Measurements from ENCODE around the gene ACOXL.

The ACOXL gene

GRCh38 chr2:110878150-110878549 lies 145.8 kb downstream of the ACOXL start:
- DNase-seq: no peak

- DNase-seq: no peak
Measured at GRCh38 chr2:110881908-110882307, 149.5 kb downstream of the ACOXL start.

GRCh38 chr2:110883406-110883805 lies 151.0 kb downstream of the ACOXL start:
- no peak for DNase-seq

- DNase-seq: no peak
Measured at GRCh38 chr2:110885256-110885655, 152.9 kb downstream of the ACOXL start.

GRCh38 chr2:110886826-110887573 lies 154.6 kb downstream of the ACOXL start:
- no peak for DNase-seq

GRCh38 chr2:110888411-110888810 lies 156.0 kb downstream of the ACOXL start:
- no peak for DNase-seq

GRCh38 chr2:110891626-110892025 lies 159.3 kb downstream of the ACOXL start:
- DNase-seq: no peak

GRCh38 chr2:110896226-110896625 lies 163.9 kb downstream of the ACOXL start:
- DNase-seq: no peak

GRCh38 chr2:110897966-110898365 lies 165.6 kb downstream of the ACOXL start:
- no peak for DNase-seq

GRCh38 chr2:110900191-110900590 lies 167.8 kb downstream of the ACOXL start:
- DNase-seq: no peak

GRCh38 chr2:110903548-110903947 lies 171.2 kb downstream of the ACOXL start:
- peak; percentile 74 for DNase-seq

GRCh38 chr2:110904116-110904778 lies 171.9 kb downstream of the ACOXL start:
- no peak for DNase-seq

GRCh38 chr2:110904779-110905148 lies 172.4 kb downstream of the ACOXL start:
- no peak for DNase-seq

- peak; percentile 54 for DNase-seq
Measured at GRCh38 chr2:110905217-110905616, 172.8 kb downstream of the ACOXL start.

GRCh38 chr2:110906613-110907298 lies 174.4 kb downstream of the ACOXL start:
- no peak for DNase-seq

GRCh38 chr2:110909501-110909900 lies 177.1 kb downstream of the ACOXL start:
- no peak for DNase-seq

GRCh38 chr2:110910423-110910822 lies 178.1 kb downstream of the ACOXL start:
- DNase-seq: no peak

GRCh38 chr2:110919738-110920137 lies 187.4 kb downstream of the ACOXL start:
- no peak for DNase-seq

GRCh38 chr2:110925479-110925878 lies 193.1 kb downstream of the ACOXL start:
- DNase-seq: no peak

GRCh38 chr2:110927526-110927925 lies 195.2 kb downstream of the ACOXL start:
- no peak for DNase-seq

- no peak for DNase-seq
Measured at GRCh38 chr2:110929528-110929927, 197.2 kb downstream of the ACOXL start.

GRCh38 chr2:110931648-110932047 lies 199.3 kb downstream of the ACOXL start:
- DNase-seq: no peak

GRCh38 chr2:110933420-110933819 lies 201.0 kb downstream of the ACOXL start:
- no peak for DNase-seq

- no peak for DNase-seq
Measured at GRCh38 chr2:110934948-110935347, 202.6 kb downstream of the ACOXL start.

Measured in right hindlimb (tissue), 1 donor.